KMS-11 (cell line): Measurements from ENCODE around the gene RAB34.
"Not testable (repeated sequence)": the region's sequence is repeated elsewhere in the genome, so short reads cannot be mapped to it uniquely, and the experiment has no call there.

Source experiments
- H2AFZ ChIP-seq: fragments of 200-600 bp; sonication (generic); 2 replicates; pipeline ENCODE4 v1.6.1; 2016; ENCODE audit warnings: antibody characterized with exemption, mixed run types, low read depth
- H3K27ac ChIP-seq: fragments of 200-600 bp; sonication (generic); 2 replicates; pipeline ENCODE4 v1.6.1; 2016; ENCODE audit warnings: mild to moderate bottlenecking, mixed run types
- H3K27me3 ChIP-seq: fragments of 200-600 bp; sonication (generic); 2 replicates; pipeline ENCODE4 v1.6.1; 2017; ENCODE audit warnings: mild to moderate bottlenecking, low read depth, mixed run types, moderate library complexity; ENCODE audit not compliant: insufficient read depth
- H3K36me3 ChIP-seq: fragments of 200-600 bp; sonication (generic); 2 replicates; pipeline ENCODE4 v1.6.1; 2017; ENCODE audit warnings: mild to moderate bottlenecking, mixed run types; ENCODE audit not compliant: insufficient read depth
- H3K4me1 ChIP-seq: fragments of 200-600 bp; sonication (generic); 2 replicates; pipeline ENCODE4 v1.6.1; 2016; ENCODE audit warnings: mild to moderate bottlenecking, low read depth, mixed run types; ENCODE audit not compliant: poor library complexity, severe bottlenecking
- H3K4me2 ChIP-seq: fragments of 200-600 bp; sonication (generic); 2 replicates; pipeline ENCODE4 v1.7.0; 2016; ENCODE audit warnings: mild to moderate bottlenecking, mixed run types
- H3K4me3 ChIP-seq: fragments of 200-600 bp; sonication (generic); IDR thresholded peaks from 2 replicates; pipeline ENCODE4 v1.6.1; 2017; ENCODE audit warnings: low read depth, low read length, mixed read lengths; ENCODE audit not compliant: insufficient read depth
- H3K79me2 ChIP-seq: fragments of 200-600 bp; sonication (generic); 2 replicates; pipeline ENCODE4 v1.6.1; 2016; ENCODE audit warnings: low read depth, mixed run types; ENCODE audit not compliant: insufficient read depth
- H3K9ac ChIP-seq: fragments of 200-600 bp; sonication (generic); 2 replicates; pipeline ENCODE4 v1.6.1; 2016; ENCODE audit warnings: mild to moderate bottlenecking, mixed run types
- H4K20me1 ChIP-seq: fragments of 200-600 bp; sonication (generic); 2 replicates; pipeline ENCODE4 v1.6.1; 2016; ENCODE audit warnings: mild to moderate bottlenecking, mixed run types; ENCODE audit not compliant: insufficient read depth
- TF ChIP-seq, protein P1 (sequence below): fragments of 200-600 bp; sonication (generic); conservative IDR thresholded peaks from 2 replicates; pipeline ENCODE4 v1.6.1; 2017; ENCODE audit warnings: low read depth, mild to moderate bottlenecking, antibody characterized with exemption, low read length, moderate library complexity, mixed read lengths

Gene RAB34

DNA sequence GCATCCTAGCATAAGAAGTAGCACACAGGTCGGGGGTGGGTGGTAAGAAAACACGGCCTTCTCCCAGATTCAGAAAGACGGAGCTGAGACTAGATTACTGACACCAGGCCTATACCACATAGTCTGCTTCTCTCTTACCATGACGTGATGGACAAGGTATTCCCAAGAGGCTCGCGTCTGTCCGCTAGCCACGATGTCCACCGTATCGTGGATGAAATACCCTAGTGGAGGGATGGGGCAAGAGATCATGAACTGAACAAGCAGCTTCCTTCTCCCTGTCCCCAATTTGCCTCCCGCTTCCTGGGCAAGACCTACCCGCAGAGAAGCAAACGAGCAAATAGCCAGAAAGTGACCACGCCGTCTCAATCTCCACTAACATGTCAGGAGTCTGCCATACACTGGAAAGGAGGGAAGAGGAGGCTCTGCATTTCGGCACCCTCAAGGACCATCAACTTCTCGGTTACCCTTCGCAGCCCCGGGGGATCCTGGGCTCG is 7.5 kb upstream of the RAB34 start:
- peaks cover 37% of the 10 kb centered on the region for H3K79me2 ChIP-seq
- H3K36me3 ChIP-seq: peaks cover 25% of the 10 kb centered on the region; the same call in 1 of the 2 replicates
- H2AFZ ChIP-seq: no peak overlapping the region

DNA sequence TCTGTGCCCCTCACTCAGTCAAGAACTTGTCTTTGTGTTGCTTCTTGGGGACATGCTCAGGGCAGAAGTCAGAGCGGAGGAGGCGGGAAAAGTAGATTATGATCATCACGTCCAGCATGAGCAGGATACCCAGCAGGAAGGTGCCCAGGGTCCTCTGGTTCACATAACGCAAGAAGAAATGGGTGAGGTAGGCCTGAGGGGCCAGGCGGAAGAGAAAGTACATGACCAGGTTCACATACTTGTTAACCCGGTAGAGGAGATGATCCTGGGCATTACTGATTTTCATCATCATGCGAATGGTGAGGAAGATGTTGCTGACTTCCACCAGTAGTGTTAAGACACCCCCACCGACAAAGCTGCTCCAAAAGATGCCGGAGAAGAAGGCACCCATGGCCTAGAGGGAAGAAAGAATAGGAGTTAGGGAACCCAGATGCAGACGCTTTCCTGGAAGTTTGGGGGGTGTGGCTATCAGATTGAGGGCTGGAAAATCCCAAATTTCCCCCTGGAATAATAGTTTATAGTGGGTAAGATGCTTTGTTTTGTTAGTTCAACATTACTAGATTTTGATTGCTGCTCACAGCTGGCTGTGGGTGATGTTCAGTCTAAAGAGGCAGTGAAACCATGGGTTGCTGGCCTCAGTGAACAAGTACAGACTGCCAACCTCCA is 7.0 kb upstream of the RAB34 start:
- TF ChIP-seq, protein P1, sequence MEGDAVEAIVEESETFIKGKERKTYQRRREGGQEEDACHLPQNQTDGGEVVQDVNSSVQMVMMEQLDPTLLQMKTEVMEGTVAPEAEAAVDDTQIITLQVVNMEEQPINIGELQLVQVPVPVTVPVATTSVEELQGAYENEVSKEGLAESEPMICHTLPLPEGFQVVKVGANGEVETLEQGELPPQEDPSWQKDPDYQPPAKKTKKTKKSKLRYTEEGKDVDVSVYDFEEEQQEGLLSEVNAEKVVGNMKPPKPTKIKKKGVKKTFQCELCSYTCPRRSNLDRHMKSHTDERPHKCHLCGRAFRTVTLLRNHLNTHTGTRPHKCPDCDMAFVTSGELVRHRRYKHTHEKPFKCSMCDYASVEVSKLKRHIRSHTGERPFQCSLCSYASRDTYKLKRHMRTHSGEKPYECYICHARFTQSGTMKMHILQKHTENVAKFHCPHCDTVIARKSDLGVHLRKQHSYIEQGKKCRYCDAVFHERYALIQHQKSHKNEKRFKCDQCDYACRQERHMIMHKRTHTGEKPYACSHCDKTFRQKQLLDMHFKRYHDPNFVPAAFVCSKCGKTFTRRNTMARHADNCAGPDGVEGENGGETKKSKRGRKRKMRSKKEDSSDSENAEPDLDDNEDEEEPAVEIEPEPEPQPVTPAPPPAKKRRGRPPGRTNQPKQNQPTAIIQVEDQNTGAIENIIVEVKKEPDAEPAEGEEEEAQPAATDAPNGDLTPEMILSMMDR: no peak
- Histone ChIP-seq H3K4me3 (no peak overlapping the region), H3K36me3 (peaks cover 25% of the 10 kb centered on the region; the same call in 1 of the 2 replicates), H3K27ac (peak overlapping the region; percentile 74; the same call in 1 of the 2 replicates), H4K20me1 (0 out of 2 replicates have a peak, but pooled peaks cover 5% of the 10 kb centered on the region), H3K9ac (peak overlapping the region; percentile 80; the same call in 1 of the 2 replicates), H3K27me3 (no peaks in the 10 kb centered on the region), H3K4me2 (peak overlapping the region; percentile 73), H3K4me1 (peaks cover 60% of the 10 kb centered on the region), H2AFZ (no peak overlapping the region), H3K79me2 (peaks cover 41% of the 10 kb centered on the region)

More for the DNA sequence above, 7.5 kb upstream of the RAB34 start:
- peak overlapping the region; percentile 80; the same call in 1 of the 2 replicates for H3K9ac ChIP-seq
- H3K4me1 ChIP-seq: peaks cover 61% of the 10 kb centered on the region
- no peaks in the 10 kb centered on the region for H3K27me3 ChIP-seq
- H4K20me1 ChIP-seq: 0 out of 2 replicates have a peak, but pooled peaks cover 5% of the 10 kb centered on the region
- H3K4me2 ChIP-seq: peak overlapping the region; percentile 73
- TF ChIP-seq, protein P1: no peak; the same call in 1 of the 2 replicates
- no peak overlapping the region for H3K4me3 ChIP-seq
- peak overlapping the region; percentile 74 for H3K27ac ChIP-seq

DNA sequence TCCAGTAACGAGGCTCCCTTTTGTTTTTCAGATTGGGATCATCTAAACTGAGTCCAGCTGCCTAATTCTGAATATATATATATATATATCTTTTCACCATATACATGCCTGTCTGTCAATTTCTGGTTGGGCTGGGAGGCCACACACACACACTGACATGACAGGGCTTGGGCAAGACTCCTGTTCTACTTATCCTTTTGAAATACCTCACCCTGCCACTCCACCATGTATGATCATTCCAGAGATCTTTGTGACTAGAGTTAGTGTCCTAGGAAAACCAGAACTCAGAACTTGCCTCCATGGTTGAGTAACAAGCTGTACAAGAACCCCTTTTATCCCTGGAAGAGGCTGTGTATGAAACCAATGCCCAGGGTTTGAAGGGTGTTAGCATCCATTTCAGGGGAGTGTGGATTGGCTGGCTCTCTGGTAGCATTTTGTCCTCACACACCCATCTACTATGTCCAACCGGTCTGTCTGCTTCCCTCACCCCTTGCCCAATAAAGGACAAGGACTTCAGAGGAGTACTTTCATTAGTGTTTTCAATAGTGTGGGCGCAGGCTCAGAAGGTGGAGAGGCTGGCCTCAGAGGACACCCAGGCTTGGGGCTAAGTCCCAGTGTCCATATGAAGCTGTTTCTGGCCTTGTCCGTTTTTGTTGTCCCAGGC is 6.3 kb upstream of the RAB34 start:
- H4K20me1 ChIP-seq, H3K4me3 ChIP-seq, H3K27me3 ChIP-seq, H2AFZ ChIP-seq, H3K4me2 ChIP-seq, H3K9ac ChIP-seq: not testable (repeated sequence)
- Histone ChIP-seq H3K36me3 (peaks cover 25% of the 10 kb centered on the region; the same call in 1 of the 2 replicates), H3K27ac (peak overlapping the region; percentile 74; the same call in 1 of the 2 replicates), H3K79me2 (peaks cover 41% of the 10 kb centered on the region), H3K4me1 (peaks cover 56% of the 10 kb centered on the region)

DNA sequence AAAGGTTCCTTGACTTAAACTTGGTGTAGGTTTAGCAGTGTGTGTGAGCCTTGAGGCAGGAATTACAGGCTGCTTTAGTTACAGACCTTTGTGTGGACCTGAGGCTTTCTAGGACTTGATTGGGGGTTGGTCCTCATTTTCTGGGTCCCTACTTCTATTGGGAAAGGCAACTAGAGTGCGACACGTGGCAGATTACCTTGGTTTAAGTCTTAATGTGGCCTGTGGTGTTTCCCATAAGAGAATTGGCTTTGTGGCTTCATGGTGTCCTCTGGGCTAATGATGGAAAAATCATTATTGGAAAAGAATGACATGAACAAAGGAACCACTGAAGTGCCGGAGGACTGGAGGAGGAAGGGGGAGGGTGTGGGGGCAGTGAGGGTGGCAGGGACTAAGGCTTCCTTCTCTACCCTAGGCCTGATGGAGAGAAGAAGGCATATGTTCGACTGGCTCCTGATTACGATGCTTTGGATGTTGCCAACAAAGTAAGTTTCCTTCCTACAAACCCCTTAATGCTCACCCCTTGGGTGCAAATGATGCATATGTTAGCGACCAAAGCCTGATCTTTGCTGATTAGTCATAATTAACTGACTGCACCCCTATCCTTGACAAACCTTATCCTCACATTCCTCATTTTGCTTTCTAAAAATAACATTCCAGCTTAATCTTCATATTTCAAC is 5.6 kb upstream of the RAB34 start:
- Histone ChIP-seq H3K9ac (no peak overlapping the region; the same call in 1 of the 2 replicates), H3K4me3 (no peak overlapping the region)

More for the DNA sequence above, 5.6 kb upstream of the RAB34 start:
- H3K27me3 ChIP-seq: no peaks in the 10 kb centered on the region
- H2AFZ ChIP-seq: no peak overlapping the region
- H4K20me1 ChIP-seq: 0 out of 2 replicates have a peak, but pooled peaks cover 5% of the 10 kb centered on the region
- H3K4me1 ChIP-seq: peaks cover 60% of the 10 kb centered on the region
- peak overlapping the region; percentile 72; the same call in 1 of the 2 replicates for H3K4me2 ChIP-seq
- H3K79me2 ChIP-seq: peaks cover 41% of the 10 kb centered on the region
- H3K27ac ChIP-seq: peak overlapping the region; percentile 74; the same call in 1 of the 2 replicates
- H3K36me3 ChIP-seq: peaks cover 25% of the 10 kb centered on the region; the same call in 1 of the 2 replicates
- TF ChIP-seq, protein P1: no peak
